ENCODE data around the gene CFAP57. TPM values are rescaled to one million over a fixed set of nuclear protein-coding genes. Genes with fewer than 3 reads are reported as not detected.
A peak's percentile ranks its signal among the peaks of the same experiment; 100 is the strongest.
"Not testable (repeated sequence)": the region's sequence is repeated elsewhere in the genome, so short reads cannot be mapped to it uniquely, and the experiment has no call there.

Gene CFAP57
- total RNA-seq: 0.12 TPM

GRCh38 chr1:43171876-43172526, at the start of gene CFAP57, which contains the start of gene EBNA1BP2:
CFAP57 (plus strand) TSS chr1:43172330; CDS start chr1:43172754, 424 bp downstream.
EBNA1BP2 (minus strand) TSS chr1:43172290; CDS start chr1:43172118, 172 bp downstream.
- ATAC-seq: peak; percentile 90

DNA sequence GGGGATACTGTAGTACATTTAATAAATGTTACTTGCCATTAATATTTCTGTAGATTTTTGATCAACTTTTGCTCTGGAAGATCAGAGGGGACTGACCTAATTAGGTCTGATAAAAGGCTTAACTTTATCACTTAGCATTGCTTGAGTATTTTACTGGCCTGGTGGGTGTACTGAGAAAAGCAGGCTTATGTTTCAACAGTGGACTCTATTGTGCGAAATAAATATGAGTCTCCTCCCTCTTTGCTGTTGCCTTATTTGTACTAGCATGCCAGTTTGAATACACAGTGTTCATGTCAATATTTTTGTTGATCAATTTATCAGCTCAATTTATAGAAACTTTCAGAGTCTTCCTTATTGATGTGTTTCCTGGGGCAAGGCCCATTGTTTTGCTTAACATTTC, 49.1 kb upstream of the CFAP57 start:
- ATAC-seq: no peak

GRCh38 chr1:43128816-43129215, 43.3 kb upstream of the CFAP57 start:
- no peak for ATAC-seq

DNA sequence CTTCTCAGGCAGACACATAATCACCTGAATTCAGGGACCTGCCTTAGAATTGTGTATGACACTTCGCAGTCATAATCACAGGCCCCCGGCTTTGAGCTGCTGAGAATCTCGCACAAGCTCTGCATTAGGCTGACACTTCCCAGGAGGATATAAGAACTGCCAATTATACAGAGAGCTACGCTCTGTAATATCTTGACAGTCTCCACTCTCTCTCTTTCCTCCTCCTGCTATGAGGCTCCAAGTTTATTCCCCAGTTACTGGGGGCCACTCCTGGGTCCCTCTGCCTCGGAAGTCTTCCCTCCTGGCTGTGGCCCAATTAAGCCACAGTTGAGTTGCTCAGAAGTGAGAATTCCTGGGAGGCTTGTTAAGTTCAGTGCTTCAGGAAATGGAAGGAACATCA, 42.7 kb upstream of the CFAP57 start:
- ATAC-seq: no peak

DNA sequence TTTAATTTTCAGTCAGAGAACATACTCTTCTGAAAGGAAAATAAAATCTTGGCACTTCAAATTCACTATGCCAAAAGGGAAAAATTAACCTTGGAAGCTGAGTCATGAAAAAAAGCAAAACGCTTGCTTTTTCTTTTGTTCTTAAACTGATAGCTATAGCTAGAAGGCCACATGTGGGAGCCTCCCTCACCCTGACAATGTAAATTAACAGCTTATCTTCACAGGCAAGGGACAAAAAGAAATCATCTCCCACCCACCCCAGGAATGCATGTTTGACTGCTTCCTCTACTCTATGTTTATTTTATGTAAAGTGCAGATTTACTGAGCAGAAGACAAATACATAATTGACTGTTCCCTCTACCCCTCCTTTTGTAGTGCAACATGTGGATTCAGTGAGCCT, 38.1 kb upstream of the CFAP57 start:
- ATAC-seq: no peak

- no peak for ATAC-seq
Measured at GRCh38 chr1:43134640-43135039, 37.5 kb upstream of the CFAP57 start.

DNA sequence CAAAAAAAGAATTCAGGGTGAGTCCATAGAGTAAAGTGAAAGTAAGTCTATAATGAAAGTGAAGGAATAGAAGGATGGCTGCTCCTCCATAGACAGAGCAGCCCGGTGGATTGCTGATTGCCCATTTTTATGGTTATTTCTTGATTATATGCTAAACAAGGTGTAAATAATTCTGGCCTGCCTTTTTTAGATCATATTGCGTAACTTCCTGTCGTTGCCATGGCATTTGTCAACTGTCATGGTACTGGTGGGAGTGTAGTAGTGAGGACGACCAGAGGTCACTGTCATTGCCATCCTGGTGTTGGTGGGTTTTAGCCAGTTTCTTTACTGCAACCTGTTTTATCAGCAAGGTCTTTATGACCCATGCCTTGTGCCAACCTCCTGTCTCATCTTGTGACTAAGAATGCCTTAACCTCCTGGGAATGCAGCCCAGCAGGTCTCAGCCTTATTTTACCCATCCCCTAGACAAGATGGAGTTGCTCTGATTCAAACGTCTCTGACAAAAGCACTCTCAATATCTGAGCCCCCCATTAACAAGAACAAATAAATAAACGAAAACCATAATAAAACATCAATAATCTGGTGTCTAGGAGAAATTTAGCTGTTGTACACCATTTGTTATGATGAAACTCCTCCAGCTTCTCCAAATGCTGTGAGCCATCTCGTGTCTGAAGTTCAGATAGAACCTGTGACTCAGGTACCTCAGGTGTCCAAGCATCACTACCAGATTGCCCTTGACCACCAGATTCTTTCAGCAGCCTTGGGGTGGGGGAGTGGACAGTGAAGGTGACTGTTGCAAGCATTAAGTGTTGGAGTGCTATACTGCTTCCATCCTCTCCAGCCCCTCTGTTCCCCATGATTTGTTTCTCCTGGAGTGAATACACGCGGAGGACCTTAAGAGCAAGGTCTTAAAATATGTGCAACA, 36.0 kb upstream of the CFAP57 start:
- peak; percentile 57 for ATAC-seq

GRCh38 chr1:43137445-43138052, 34.6 kb upstream of the CFAP57 start:
- ATAC-seq: no peak

DNA sequence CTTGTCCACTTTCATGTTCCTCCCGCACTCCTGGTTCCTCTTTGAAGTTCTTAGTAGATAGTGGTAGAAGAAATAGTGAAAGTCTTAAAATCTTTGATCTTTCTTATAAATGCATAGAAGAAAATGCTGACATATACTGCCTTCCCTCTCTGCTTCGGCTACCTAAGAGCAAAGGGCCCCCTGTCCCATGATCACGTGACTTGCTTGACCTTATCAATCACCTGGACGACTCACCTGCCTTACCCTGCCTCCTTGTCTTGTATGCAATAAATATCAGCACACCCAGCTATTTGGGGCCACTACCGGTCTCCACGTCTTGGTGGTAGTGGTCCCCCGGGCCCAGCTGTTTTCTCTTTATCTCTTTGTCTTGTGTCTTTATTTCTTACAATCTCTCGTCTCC, 32.8 kb upstream of the CFAP57 start:
- ATAC-seq: not testable (repeated sequence)

- ATAC-seq: no peak
Measured at GRCh38 chr1:43140010-43140409, 32.1 kb upstream of the CFAP57 start.

GRCh38 chr1:43140583-43140982, 31.5 kb upstream of the CFAP57 start:
- no peak for ATAC-seq

DNA sequence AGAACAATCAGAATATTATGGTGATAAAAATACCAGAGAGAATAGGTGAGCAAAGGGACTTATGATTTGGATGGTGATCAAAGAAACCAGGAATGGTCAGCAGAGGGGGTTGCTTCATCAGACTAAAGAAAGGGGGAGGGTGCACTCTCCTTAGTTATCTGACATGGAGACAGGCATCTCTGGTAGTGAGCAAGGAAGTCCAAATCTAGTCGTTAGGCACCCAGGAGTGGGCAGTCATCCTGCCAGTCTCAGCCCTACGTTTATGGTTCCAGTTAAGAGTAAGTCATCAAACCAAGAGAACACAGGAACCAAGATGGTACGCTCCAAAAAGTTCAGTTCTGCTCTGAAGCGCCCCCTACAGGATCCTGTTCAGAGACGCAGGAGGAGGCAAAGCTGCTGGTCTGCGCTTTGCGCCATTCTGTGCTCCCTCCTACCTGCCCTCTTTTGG, 28.7 kb upstream of the CFAP57 start:
- no peak for ATAC-seq

DNA sequence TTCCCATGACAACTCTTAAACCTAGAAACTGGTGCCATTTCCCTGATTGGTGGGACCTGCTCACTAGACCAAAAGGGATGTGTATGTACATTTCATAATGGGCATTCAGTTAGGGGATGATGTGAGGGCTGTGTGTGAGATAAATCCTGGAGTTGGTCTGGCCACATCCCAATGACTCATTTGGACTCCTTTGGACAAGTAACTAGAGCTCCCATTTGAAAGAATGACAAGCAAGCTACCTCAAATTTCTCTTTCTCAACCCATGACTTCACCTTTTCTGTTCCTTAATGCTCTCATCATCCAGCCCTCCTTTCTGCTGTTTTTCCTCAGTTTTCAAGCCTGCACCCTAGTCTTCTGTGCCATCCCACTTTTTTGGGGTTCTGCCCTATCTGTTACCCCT, 27.9 kb upstream of the CFAP57 start:
- ATAC-seq: peak; percentile 43

GRCh38 chr1:43147625-43148327, 24.4 kb upstream of the CFAP57 start:
- ATAC-seq: peak; percentile 81

DNA sequence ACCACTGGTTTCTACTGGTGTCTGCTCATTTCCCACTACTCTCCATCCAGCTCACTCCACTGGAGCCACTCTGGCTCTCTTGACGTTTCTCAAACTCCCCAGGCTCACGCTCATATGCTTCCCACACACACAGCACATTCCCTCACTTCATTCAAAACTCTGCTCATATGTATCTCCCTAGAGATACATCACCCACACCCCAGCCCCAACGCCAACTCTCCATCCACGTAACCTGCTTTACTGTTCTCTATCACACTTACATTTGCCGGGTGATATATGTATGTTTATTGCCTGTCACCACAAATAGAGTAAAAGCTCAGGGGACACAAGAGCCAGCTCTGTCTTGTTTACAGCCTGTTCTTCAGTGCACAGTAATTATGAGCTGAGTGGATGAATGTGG, 22.2 kb upstream of the CFAP57 start:
- no peak for ATAC-seq

GRCh38 chr1:43152866-43153265, 19.3 kb upstream of the CFAP57 start:
- ATAC-seq: peak; percentile 97

DNA sequence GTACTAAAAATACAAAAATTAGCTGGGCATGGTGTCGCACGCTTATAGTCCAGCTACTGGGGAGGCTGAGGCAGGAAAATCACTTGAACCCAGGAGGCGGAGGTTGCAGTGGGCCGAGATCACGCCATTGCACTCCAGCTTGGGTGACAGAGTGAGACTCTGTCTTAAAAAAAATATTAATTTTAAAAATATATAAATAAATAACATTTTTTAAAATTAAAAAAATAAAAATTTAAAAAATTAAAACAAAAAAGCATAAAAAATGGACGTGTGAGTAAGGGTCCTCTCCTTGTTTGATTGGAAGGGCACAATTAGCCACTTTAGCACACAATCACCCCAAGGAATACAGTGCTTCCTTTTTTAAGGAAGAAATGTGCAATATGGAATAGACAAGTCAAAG, 18.7 kb upstream of the CFAP57 start:
- no peak for ATAC-seq

- ATAC-seq: no peak
Measured at GRCh38 chr1:43156026-43156425, 16.1 kb upstream of the CFAP57 start.

DNA sequence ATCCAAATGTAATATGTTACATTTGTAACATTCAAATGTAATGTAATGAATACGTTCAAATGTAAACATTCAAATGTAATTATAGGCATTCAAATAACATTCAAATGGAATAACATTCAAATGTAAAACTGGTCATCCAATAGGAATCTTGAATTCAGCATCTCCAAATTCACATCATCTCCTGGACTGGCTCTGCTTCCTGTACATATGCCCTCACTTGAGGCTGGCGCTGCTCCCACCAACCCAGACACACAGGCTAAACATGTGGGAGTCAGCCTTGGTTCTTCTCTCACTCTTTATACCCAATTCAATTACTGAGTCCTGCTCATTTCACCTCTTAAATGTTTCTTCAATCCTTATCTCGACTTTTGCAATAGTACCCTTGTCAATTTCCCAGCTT, 7.0 kb upstream of the CFAP57 start:
- ATAC-seq: no peak

- ATAC-seq: no peak
Measured at GRCh38 chr1:43165765-43166164, 6.4 kb upstream of the CFAP57 start.

DNA sequence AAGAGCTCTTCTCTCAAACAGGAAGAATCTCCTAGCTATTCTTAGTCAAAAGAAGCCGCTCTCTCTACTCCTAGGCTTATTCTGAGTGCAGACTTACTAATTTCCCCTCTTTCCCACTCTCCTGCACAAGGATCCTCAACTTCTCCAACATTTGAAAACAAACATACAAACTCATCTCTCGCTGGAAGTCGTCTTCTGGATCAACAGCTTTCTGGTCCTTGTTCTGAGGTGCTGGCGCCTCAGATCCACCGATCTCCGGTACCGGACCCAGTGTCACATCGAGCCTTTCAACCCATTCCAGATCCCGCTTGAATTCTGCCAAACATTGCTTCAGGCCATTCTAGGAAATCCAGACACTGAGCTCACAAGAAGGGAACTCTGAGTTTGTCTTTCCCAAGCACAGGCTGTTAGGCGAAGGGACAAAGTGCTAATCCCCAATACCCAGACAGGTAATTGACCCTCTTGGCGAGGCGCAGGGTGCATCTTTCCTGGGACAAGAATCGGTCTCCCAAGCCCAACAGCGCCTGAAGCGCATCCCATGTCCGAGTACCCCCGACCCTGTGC, 736 bp upstream of the CFAP57 start:
- ATAC-seq: no peak

GRCh38 chr1:43172527-43172972, 420 bp downstream of the CFAP57 start:
- ATAC-seq: peak; percentile 95

Data from esophagus mucosa (tissue), 1 donor.